SK-N-SH treated with all-trans-retinoic acid at 6 μM for 48 hours (cell line): ENCODE measurements around the gene KDM4C.

ENCODE experiments used
- ARNTL ChIP-seq: fragments of 450-650 bp; formaldehyde crosslinking; IDR thresholded peaks from 2 replicates; pipeline ENCODE4 v1.5.0; 2020; ENCODE audit warnings: low read depth, mild to moderate bottlenecking, moderate library complexity, borderline replicate concordance
- BACH2 ChIP-seq: fragments of 250-450 bp; sonication (Bioruptor Pico); IDR thresholded peaks from 2 replicates; pipeline ENCODE4 v1.9.0; 2021; ENCODE audit warnings: mild to moderate bottlenecking, borderline replicate concordance
- TOX ChIP-seq: fragments of 250-450 bp; sonication (Bioruptor Pico); IDR thresholded peaks from 2 replicates; pipeline ENCODE4 v1.8.0; 2021; ENCODE audit warnings: mild to moderate bottlenecking, moderate library complexity, borderline replicate concordance
- TF ChIP-seq, protein P1 (sequence below): fragments of 250-450 bp; sonication (Bioruptor Pico); IDR thresholded peaks from 2 replicates; pipeline ENCODE4 v1.5.0; 2020; ENCODE audit warnings: mild to moderate bottlenecking, moderate library complexity
- TF ChIP-seq, protein P2 (sequence below): fragments of 250-450 bp; sonication (Bioruptor Pico); IDR thresholded peaks from 2 replicates; pipeline ENCODE4 v1.8.0; 2021; ENCODE audit warnings: low read depth, mild to moderate bottlenecking, moderate library complexity, borderline replicate concordance

- TF ChIP-seq BACH2: no peak
- TF ChIP-seq, protein P1, sequence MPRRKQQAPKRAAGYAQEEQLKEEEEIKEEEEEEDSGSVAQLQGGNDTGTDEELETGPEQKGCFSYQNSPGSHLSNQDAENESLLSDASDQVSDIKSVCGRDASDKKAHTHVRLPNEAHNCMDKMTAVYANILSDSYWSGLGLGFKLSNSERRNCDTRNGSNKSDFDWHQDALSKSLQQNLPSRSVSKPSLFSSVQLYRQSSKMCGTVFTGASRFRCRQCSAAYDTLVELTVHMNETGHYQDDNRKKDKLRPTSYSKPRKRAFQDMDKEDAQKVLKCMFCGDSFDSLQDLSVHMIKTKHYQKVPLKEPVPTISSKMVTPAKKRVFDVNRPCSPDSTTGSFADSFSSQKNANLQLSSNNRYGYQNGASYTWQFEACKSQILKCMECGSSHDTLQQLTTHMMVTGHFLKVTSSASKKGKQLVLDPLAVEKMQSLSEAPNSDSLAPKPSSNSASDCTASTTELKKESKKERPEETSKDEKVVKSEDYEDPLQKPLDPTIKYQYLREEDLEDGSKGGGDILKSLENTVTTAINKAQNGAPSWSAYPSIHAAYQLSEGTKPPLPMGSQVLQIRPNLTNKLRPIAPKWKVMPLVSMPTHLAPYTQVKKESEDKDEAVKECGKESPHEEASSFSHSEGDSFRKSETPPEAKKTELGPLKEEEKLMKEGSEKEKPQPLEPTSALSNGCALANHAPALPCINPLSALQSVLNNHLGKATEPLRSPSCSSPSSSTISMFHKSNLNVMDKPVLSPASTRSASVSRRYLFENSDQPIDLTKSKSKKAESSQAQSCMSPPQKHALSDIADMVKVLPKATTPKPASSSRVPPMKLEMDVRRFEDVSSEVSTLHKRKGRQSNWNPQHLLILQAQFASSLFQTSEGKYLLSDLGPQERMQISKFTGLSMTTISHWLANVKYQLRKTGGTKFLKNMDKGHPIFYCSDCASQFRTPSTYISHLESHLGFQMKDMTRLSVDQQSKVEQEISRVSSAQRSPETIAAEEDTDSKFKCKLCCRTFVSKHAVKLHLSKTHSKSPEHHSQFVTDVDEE (CRISPR knock-in tag): no peak
- TF ChIP-seq TOX (CRISPR knock-in tag): no peak
- TF ChIP-seq, protein P2, sequence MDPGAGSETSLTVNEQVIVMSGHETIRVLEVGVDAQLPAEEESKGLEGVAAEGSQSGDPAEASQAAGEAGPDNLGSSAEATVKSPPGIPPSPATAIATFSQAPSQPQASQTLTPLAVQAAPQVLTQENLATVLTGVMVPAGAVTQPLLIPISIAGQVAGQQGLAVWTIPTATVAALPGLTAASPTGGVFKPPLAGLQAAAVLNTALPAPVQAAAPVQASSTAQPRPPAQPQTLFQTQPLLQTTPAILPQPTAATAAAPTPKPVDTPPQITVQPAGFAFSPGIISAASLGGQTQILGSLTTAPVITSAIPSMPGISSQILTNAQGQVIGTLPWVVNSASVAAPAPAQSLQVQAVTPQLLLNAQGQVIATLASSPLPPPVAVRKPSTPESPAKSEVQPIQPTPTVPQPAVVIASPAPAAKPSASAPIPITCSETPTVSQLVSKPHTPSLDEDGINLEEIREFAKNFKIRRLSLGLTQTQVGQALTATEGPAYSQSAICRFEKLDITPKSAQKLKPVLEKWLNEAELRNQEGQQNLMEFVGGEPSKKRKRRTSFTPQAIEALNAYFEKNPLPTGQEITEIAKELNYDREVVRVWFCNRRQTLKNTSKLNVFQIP (CRISPR knock-in tag): no peak
- TF ChIP-seq ARNTL (CRISPR knock-in tag): no peak
Observed at GRCh38 chr9:7154003-7154619, 396.3 kb downstream of the KDM4C start.
